SK-N-SH treated with all-trans-retinoic acid at 6 μM for 48 hours (cell line): ENCODE measurements around the gene GFRA1.

Experiments
- ATAC-seq: fragments of 200-7000 bp; cut with Tn5 transposase; 3 replicates; pipeline ENCODE4 v1.9.1; 2020; ENCODE audit warnings: mild to moderate bottlenecking, moderate library complexity
- ARNTL ChIP-seq: fragments of 450-650 bp; formaldehyde crosslinking; IDR thresholded peaks from 2 replicates; pipeline ENCODE4 v1.5.0; 2020; ENCODE audit warnings: low read depth, mild to moderate bottlenecking, moderate library complexity, borderline replicate concordance
- BACH2 ChIP-seq: fragments of 250-450 bp; sonication (Bioruptor Pico); IDR thresholded peaks from 2 replicates; pipeline ENCODE4 v1.9.0; 2021; ENCODE audit warnings: mild to moderate bottlenecking, borderline replicate concordance
- CREB5 ChIP-seq: fragments of 250-450 bp; sonication (Bioruptor Pico); IDR thresholded peaks from 2 replicates; pipeline ENCODE4 v1.5.1; 2020; ENCODE audit warnings: low read depth, mild to moderate bottlenecking, moderate library complexity
- CSDC2 ChIP-seq: fragments of 250-450 bp; sonication (Bioruptor Pico); IDR thresholded peaks from 2 replicates; pipeline ENCODE4 v1.5.0; 2020; ENCODE audit warnings: mild to moderate bottlenecking, moderate library complexity
- CSRNP3 ChIP-seq: fragments of 250-450 bp; sonication (Bioruptor Pico); IDR thresholded peaks from 2 replicates; pipeline ENCODE4 v1.5.1; 2021; ENCODE audit warnings: mild to moderate bottlenecking, moderate library complexity
- GLIS3 ChIP-seq: fragments of 250-450 bp; sonication (Bioruptor Pico); IDR thresholded peaks from 2 replicates; pipeline ENCODE4 v1.5.0; 2020; ENCODE audit warnings: mild to moderate bottlenecking, moderate library complexity
- ISL1 ChIP-seq: fragments of 250-450 bp; sonication (Bioruptor Pico); IDR thresholded peaks from 2 replicates; pipeline ENCODE4 v2.1.2; 2022; ENCODE audit warnings: mild to moderate bottlenecking, moderate library complexity
- OSR1 ChIP-seq: fragments of 250-450 bp; sonication (Bioruptor Pico); IDR thresholded peaks from 2 replicates; pipeline ENCODE4 v1.8.0; 2022; ENCODE audit warnings: moderate library complexity, mild to moderate bottlenecking, inconsistent platforms
- POU6F1 ChIP-seq: fragments of 250-450 bp; sonication (Bioruptor Pico); IDR thresholded peaks from 2 replicates; pipeline ENCODE4 v1.8.0; 2021; ENCODE audit warnings: low read depth, mild to moderate bottlenecking, moderate library complexity, borderline replicate concordance
- PPARA ChIP-seq: fragments of 250-450 bp; sonication (Bioruptor Pico); IDR thresholded peaks from 2 replicates; pipeline ENCODE4 v1.5.0; 2020; ENCODE audit warnings: mild to moderate bottlenecking, borderline replicate concordance
- RARB ChIP-seq: fragments of 250-450 bp; sonication (Bioruptor Pico); IDR thresholded peaks from 2 replicates; pipeline ENCODE4 v1.8.0; 2021; ENCODE audit warnings: mild to moderate bottlenecking, moderate library complexity
- SNAI2 ChIP-seq: fragments of 250-450 bp; sonication (Bioruptor Pico); IDR thresholded peaks from 2 replicates; pipeline ENCODE4 v1.5.0; 2020; ENCODE audit warnings: mild to moderate bottlenecking, moderate library complexity
- TCF4 ChIP-seq: fragments of 250-450 bp; sonication (Bioruptor Pico); IDR thresholded peaks from 2 replicates; pipeline ENCODE4 v1.8.0; 2021; ENCODE audit warnings: mild to moderate bottlenecking, moderate library complexity, borderline replicate concordance
- TOX ChIP-seq: fragments of 250-450 bp; sonication (Bioruptor Pico); IDR thresholded peaks from 2 replicates; pipeline ENCODE4 v1.8.0; 2021; ENCODE audit warnings: mild to moderate bottlenecking, moderate library complexity, borderline replicate concordance
- TSHZ2 ChIP-seq: fragments of 250-450 bp; sonication (Bioruptor Pico); IDR thresholded peaks from 2 replicates; pipeline ENCODE4 v1.5.0; 2020; ENCODE audit warnings: mild to moderate bottlenecking, moderate library complexity
- ZC3H10 ChIP-seq: fragments of 250-450 bp; sonication (Bioruptor Pico); IDR thresholded peaks from 2 replicates; pipeline ENCODE4 v1.5.1; 2021; ENCODE audit warnings: mild to moderate bottlenecking, moderate library complexity
- ZFP3 ChIP-seq: fragments of 250-450 bp; sonication (Bioruptor Pico); IDR thresholded peaks from 2 replicates; pipeline ENCODE4 v1.5.0; 2020; ENCODE audit warnings: mild to moderate bottlenecking, moderate library complexity
- ZFP30 ChIP-seq: fragments of 450-650 bp; formaldehyde crosslinking; IDR thresholded peaks from 2 replicates; pipeline ENCODE4 v1.5.0; 2022; ENCODE audit warnings: mild to moderate bottlenecking, moderate library complexity
- ZNF565 ChIP-seq: fragments of 450-650 bp; formaldehyde crosslinking; conservative IDR thresholded peaks from 2 replicates; pipeline ENCODE4 v1.5.0; 2020; ENCODE audit warnings: low read depth, mild to moderate bottlenecking, moderate library complexity
- ZNF70 ChIP-seq: fragments of 450-650 bp; formaldehyde crosslinking; IDR thresholded peaks from 2 replicates; pipeline ENCODE4 v1.5.0; 2020; ENCODE audit warnings: mild to moderate bottlenecking, moderate library complexity
- ZNF8 ChIP-seq: fragments of 450-650 bp; formaldehyde crosslinking; IDR thresholded peaks from 2 replicates; pipeline ENCODE4 v1.5.0; 2020; ENCODE audit warnings: mild to moderate bottlenecking, moderate library complexity

Gene GFRA1

GRCh38 chr10:116268976-116269375 lies 4.0 kb downstream of the GFRA1 start (continued):
- no peak for TF ChIP-seq SNAI2 (CRISPR knock-in tag)
- no peak for TF ChIP-seq TOX (CRISPR knock-in tag)
- TF ChIP-seq OSR1 (CRISPR knock-in tag) = no peak
- TF ChIP-seq ZNF8 = no peak
- no peak for TF ChIP-seq RARB (CRISPR knock-in tag)
- no peak for TF ChIP-seq ARNTL (CRISPR knock-in tag)

GRCh38 chr10:116265686-116266085 lies 7.3 kb downstream of the GFRA1 start:
- no peak for ATAC-seq

GRCh38 chr10:116263870-116264655 lies 8.9 kb downstream of the GFRA1 start:
- TF ChIP-seq TOX (CRISPR knock-in tag) (no peak), TCF4 (no peak), ZFP3 (no peak), ZNF565 (CRISPR knock-in tag) (no peak), RARB (CRISPR knock-in tag) (no peak), CSDC2 (CRISPR knock-in tag) (no peak), TSHZ2 (CRISPR knock-in tag) (no peak), CREB5 (CRISPR knock-in tag) (no peak)
- ATAC-seq = no peak

More at GRCh38 chr10:116265686-116266085, 7.3 kb downstream of the GFRA1 start:
- TF ChIP-seq POU6F1 (CRISPR knock-in tag) = no peak
- no peak for TF ChIP-seq OSR1 (CRISPR knock-in tag)
- no peak for TF ChIP-seq ZC3H10 (CRISPR knock-in tag)
- TF ChIP-seq TCF4 = no peak
- TF ChIP-seq CSDC2 (CRISPR knock-in tag) = no peak
- TF ChIP-seq ZFP30 = no peak
- TF ChIP-seq ISL1 (CRISPR knock-in tag) = no peak
- TF ChIP-seq RARB (CRISPR knock-in tag) = no peak
- TF ChIP-seq ZNF8 = no peak
- no peak for TF ChIP-seq ARNTL (CRISPR knock-in tag)
- no peak for TF ChIP-seq ZNF70 (CRISPR knock-in tag)
- TF ChIP-seq PPARA (CRISPR knock-in tag) = no peak
- no peak for TF ChIP-seq TOX (CRISPR knock-in tag)

GRCh38 chr10:116262678-116263077 lies 10.3 kb downstream of the GFRA1 start:
- ATAC-seq = no peak
- TF ChIP-seq GLIS3 (no peak), BACH2 (CRISPR knock-in tag) (no peak), ZNF70 (CRISPR knock-in tag) (no peak), CSRNP3 (CRISPR knock-in tag) (no peak), RARB (CRISPR knock-in tag) (no peak), TOX (CRISPR knock-in tag) (no peak), ZC3H10 (CRISPR knock-in tag) (no peak), PPARA (CRISPR knock-in tag) (no peak), ZFP30 (no peak)
